Astrocyte of the spinal cord (primary cell): Measurements from ENCODE around the gene BCL3.
A peak's percentile ranks its signal among the peaks of the same experiment; 100 is the strongest.

Experiments used
- DNase-seq: peaks from one replicate; pipeline ENCODE4 v3.0.0; 2011; ENCODE audit warnings: low read depth, low spot score
- H3K4me3 ChIP-seq: 2 replicates; pipeline ENCODE4 v1.5.1; 2011; ENCODE audit warnings: low read depth, mild to moderate bottlenecking, low read length, moderate library complexity
- in situ Hi-C: cut with HindIII; loops from 2 replicates; pipeline ENCODE4 v1.10.0; 2017; ENCODE audit warnings: low sequenced_read_pairs
- TF ChIP-seq, protein P1 (sequence below): IDR thresholded peaks from 2 replicates; pipeline ENCODE4 v1.5.1; 2012; ENCODE audit warnings: low read depth, mild to moderate bottlenecking, low read length, inconsistent platforms

The BCL3 gene

GRCh38 chr19:44722131-44723121 is 26.1 kb upstream of the BCL3 start:
- no peak for DNase-seq
- no peak overlapping the region for H3K4me3 ChIP-seq
- TF ChIP-seq, protein P1, sequence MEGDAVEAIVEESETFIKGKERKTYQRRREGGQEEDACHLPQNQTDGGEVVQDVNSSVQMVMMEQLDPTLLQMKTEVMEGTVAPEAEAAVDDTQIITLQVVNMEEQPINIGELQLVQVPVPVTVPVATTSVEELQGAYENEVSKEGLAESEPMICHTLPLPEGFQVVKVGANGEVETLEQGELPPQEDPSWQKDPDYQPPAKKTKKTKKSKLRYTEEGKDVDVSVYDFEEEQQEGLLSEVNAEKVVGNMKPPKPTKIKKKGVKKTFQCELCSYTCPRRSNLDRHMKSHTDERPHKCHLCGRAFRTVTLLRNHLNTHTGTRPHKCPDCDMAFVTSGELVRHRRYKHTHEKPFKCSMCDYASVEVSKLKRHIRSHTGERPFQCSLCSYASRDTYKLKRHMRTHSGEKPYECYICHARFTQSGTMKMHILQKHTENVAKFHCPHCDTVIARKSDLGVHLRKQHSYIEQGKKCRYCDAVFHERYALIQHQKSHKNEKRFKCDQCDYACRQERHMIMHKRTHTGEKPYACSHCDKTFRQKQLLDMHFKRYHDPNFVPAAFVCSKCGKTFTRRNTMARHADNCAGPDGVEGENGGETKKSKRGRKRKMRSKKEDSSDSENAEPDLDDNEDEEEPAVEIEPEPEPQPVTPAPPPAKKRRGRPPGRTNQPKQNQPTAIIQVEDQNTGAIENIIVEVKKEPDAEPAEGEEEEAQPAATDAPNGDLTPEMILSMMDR = no peak
- in situ Hi-C loops = no loop called here

DNA sequence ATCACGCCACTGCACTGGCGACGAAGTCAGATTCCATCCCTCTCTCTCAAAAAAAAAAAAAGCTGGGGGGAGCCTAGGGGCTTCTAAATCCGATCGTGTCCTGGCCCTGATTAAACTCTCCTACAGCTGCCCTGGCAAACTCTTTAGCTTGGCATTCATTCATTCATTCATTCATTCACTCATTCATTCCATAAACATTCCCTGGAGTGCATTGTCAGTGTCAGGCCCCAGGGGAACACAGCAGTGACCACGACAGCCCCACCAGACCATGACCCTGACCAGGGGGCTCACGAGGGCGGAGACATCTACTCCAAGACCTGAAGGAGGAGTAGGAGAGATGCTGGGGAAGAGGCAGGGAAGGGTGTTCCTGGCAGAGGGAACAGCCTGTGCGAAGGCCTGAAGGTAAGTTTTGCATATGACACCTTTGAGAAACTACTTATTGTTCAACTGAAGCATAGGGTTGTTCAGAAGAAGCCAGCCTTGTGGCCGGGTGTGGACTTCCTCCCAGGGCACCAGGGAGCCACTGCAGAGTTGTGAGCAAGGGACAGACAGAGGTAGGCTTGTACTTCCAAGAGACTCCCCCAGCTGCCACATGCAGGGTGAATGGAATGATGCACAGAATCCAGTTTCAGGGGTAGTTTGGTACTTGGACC is 25.1 kb upstream of the BCL3 start:
- no peak overlapping the region for H3K4me3 ChIP-seq
- in situ Hi-C loops = no loop called here
- DNase-seq = no peak
- TF ChIP-seq, protein P1 = no peak

DNA sequence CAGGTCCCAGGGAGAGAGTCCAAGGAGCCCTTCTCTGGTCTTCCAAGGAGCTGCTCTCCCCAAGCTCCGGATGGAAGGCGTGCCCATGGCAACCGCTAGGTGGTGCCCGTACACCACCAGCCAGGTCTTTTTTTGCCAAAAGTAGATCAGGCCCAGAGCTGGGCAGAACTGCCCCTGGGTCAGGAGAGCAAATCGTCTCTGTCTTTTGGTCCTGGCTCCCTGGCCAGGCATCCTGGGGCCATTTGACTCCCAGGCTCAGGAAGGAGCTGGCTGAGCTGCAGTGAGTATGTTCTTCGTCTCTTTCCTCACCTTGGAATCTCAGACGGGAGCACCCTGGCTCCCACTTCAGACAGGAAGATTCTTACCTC is 24.6 kb upstream of the BCL3 start:
- TF ChIP-seq, protein P1 = peak; percentile 99
- in situ Hi-C loops = no loop called here
- H3K4me3 ChIP-seq = no peak overlapping the region
- DNase-seq = peak; percentile 80

DNA sequence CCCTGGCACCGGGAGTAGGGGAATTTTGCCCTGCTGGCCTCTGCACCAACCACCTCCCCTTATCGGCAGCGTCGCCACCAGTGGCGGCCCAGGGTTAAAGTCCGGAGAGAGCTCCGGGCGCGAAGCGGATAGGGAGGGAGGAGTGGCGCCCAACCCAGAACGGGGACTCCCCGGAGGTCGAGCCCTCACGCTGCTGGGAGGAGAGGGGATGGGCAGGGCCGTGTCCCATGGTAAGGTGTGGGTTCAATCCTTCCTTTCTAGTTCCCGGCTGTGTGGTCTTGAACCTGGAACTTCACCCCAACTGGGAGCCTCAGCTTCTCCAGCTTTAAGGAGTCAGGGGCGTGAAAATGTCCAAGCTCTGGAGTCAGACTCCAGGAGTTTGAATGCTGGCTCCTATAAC is 23.3 kb upstream of the BCL3 start:
- no peak for DNase-seq
- no peak overlapping the region for H3K4me3 ChIP-seq
- in situ Hi-C loops = no loop called here
- TF ChIP-seq, protein P1 = no peak

GRCh38 chr19:44725684-44726083 is 22.8 kb upstream of the BCL3 start:
- DNase-seq = no peak
- H3K4me3 ChIP-seq = no peak overlapping the region
- in situ Hi-C loops = no loop called here
- TF ChIP-seq, protein P1 = no peak

DNA sequence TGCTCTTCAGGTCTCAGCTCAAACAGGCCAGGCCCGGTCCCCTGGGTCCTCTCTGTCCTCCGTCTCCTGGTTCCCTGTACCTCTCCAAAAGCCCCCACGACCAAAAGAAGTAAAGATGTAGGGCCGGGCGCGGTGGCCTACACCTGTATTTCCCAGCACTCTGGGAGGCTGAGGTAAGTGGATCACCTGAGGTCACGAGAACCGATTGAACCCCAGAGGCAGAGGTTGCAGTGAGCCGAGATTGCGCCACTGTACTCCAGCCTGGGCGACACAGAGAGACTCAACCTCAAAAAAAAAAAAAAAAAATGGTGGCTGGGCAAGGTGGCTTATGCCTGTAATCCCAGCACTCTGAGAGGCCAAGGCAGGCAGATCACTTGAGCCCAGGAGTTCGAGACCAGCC is 22.0 kb upstream of the BCL3 start:
- no peak overlapping the region for H3K4me3 ChIP-seq
- DNase-seq = no peak
- in situ Hi-C loops = no loop called here
- TF ChIP-seq, protein P1 = no peak
